GM19099 (cell line): ENCODE measurements around the gene UBE2L5.
A peak's percentile ranks its signal among the peaks of the same experiment; 100 is the strongest.

Experiments
- POLR2A ChIP-seq: IDR thresholded peaks from 3 replicates; pipeline ENCODE4 v1.6.1; 2011; ENCODE audit warnings: low read depth; ENCODE audit not compliant: insufficient read length; ENCODE audit errors: extremely low read depth

Gene UBE2L5

DNA sequence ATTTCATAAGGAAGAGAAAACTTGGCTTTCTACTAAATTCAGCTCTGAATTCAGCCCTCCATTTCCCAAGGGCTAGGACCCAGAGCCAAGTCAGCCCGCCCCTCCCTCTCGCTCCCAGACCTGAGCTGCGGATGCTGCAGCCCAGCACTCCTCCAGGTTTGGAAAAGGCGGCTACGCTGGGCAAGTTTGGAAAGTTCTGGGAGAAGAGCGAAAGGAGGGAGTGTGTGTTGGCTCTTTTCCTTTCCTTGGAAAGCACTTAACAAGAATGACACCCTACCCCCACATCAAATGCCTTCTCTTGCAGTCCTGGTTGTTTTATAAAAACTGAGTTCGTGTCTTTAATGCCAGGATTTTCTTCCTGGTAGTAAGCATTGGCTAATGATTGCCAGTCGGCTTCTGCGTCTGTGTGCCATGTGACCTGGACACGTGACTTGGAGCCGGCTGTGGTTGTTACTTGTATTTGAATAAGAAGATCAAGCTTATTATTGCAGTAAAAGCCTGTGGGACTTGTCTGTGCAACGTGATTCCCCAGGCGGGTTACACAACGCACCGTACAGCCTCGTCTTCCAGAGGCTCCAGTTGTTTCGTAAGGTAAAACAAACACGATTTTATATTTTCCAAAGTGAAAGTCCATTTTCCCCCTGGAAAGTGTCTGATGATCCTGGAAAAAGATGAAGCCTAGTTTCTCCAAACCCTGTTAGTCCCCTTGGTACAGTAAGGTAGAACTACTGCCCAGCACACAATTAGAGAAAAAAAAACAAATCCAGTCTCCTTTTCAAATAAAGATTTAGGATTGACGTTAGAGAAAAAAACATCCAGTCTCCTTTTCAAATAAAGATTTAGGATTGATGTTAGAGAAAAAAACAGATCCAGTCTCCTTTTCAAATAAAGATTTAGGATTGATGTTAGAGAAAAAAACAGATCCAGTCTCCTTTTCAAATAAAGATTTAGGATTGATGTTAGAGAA, 26.8 kb upstream of the UBE2L5 start:
- peak; percentile 73 for TF ChIP-seq POLR2A

DNA sequence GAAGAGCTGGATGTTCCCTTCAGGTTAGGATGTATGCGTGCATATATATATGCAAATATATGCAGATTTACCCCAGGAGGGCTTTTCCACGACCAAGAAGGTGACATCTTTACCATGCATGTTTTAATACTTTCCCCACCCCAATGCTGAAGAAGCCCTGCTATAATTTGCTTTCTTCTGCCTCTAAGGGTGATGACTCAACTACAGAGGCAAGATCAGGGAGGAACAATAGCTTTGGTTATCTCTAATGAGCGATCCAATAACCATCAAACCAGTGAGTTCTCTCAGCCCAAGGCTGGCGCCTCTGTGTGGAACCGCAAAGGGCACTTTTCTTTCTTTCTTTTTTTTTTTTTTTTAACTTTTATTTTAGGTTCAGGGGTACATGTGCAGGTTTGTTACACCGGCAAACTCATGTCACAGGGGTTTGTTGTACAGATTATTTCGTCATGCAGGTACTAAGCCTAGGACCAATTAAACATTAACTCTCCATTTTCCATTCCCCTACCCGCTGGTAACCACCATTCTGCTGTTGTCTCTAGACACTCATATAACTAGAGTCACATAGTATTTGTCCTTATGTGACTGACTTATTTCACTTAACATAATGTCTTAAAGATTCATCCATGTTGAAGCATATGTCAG, 25.7 kb upstream of the UBE2L5 start:
- TF ChIP-seq POLR2A = no peak

- TF ChIP-seq POLR2A = no peak
Measured at GRCh38 chr13:30398601-30399072, 23.7 kb upstream of the UBE2L5 start.

GRCh38 chr13:30400376-30400775, 21.9 kb upstream of the UBE2L5 start:
- TF ChIP-seq POLR2A = no peak

DNA sequence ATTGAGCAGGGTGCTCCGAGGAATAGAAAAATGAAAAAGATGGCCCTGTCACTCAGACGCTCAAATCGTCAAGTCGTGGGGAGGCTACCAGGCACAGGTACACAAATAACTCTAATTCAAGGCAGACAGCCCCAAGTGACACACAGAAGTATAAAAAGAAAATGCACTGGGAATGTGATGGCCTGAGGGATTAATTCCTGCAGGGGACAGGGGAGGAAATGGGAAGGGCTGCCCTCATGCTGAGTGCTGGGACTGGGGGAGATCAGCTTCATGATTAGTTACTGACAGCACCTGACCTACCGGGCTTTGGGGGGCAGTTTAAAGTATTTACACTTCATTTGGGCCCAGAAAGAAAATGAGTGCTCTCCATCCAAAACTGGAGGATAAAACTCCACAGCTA, 20.9 kb upstream of the UBE2L5 start:
- TF ChIP-seq POLR2A = no peak

GRCh38 chr13:30403456-30403855, 18.8 kb upstream of the UBE2L5 start:
- TF ChIP-seq POLR2A = no peak

GRCh38 chr13:30404207-30404606, 18.1 kb upstream of the UBE2L5 start:
- no peak for TF ChIP-seq POLR2A

DNA sequence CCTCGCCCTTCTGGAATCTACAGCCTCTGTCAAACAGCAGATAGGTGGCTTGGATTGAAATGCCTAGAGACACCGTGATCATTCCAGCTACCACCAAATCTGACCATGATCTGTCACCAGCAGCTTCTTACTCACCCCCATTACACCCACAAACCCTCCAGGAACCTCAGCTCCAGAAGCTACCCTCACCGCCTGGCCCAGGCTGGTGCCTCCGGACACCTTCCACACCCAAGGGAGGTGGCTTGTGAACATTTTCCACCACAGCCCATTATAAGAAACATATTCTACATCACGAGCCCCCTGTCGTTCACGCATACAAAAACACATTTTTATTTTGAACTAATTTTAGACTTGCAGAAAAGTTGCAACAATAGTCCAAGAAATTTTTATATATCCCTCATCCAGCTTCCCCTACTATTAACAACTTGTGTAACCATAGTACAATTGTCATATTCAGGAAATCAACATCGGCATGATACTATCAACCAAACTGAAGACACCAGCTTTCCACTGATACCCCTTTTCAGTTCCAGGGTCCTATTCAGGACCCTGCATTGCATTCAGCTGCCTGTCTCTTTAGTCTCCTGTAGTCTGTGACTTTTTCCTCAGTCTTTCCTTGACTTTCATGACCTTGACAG, 15.4 kb upstream of the UBE2L5 start:
- no peak for TF ChIP-seq POLR2A

- peak; percentile 56 for TF ChIP-seq POLR2A
Measured at GRCh38 chr13:30408319-30409101, 13.8 kb upstream of the UBE2L5 start.

DNA sequence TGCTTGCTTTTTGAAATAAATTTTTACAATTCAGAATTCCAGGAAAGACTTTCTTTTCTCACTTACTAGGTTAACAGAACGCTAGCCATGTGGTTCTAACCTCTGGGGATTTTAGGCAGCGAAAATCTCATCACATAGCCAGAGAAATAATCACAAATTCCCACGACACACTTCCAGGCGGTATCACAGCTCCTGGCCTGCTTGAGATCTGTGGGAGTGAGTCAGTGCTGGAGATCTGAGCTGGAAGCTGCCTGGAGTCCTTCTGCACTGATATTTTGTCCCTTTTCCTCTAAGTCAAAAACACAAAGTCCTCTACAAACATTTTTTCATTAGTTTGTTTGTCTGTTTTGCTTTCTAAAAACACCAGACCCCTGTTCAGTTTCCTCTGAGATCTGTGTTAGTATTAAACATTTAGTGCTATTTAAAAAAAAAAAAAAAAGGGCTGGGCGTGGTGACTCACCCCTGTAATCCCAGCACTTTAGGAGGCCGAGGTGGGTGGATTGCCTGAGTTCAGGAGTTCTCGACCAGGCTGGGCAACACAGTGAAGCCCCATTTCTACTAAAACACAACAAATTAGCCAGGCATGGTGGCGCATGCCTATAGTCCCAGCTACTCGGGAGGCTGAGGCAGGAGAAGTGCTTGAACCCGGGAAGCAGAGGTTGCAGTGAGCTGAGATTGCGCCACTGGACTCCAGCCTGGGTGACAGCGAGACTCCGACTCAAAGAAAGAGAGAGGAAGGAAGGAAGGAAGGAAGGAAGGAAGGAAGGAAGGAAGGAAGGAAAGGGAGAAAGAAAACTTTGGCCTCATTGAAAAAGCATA, 12.2 kb upstream of the UBE2L5 start:
- TF ChIP-seq POLR2A = no peak

GRCh38 chr13:30410705-30411125, 11.6 kb upstream of the UBE2L5 start:
- no peak for TF ChIP-seq POLR2A

- TF ChIP-seq POLR2A = no peak
Measured at GRCh38 chr13:30412346-30412745, 9.9 kb upstream of the UBE2L5 start.

DNA sequence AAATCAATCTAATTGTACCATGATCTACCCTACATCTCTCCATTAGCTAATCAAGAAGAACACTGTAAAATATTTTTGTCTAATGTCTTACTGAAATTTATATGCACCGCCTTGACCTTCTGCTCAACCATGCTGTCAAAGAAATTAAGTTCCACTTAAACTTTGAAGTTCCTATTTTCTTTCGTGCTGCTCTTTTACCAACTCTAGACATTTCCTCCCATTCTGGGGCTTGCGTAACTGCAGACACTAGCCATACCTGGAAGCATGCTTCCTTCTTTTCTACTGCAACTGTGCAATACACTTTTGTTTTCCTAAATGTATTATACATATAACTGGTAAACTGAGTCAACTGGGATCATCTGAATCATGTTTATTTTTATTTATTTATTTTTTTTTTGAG, 8.5 kb upstream of the UBE2L5 start:
- no peak for TF ChIP-seq POLR2A

- no peak for TF ChIP-seq POLR2A
Measured at GRCh38 chr13:30415430-30416030, 6.8 kb upstream of the UBE2L5 start.

- TF ChIP-seq POLR2A = no peak
Measured at GRCh38 chr13:30416471-30416870, 5.8 kb upstream of the UBE2L5 start.
